GM10266 (cell line): Measurements from ENCODE around the gene ZCCHC24.

Experiments
- DNase-seq: peaks from one replicate; pipeline ENCODE4 v3.0.0; 2012; ENCODE audit errors: extremely low spot score
- TF ChIP-seq, protein P1 (sequence below): IDR thresholded peaks from 2 replicates; pipeline ENCODE4 v1.5.1; 2012; ENCODE audit warnings: mild to moderate bottlenecking, low read depth; ENCODE audit not compliant: control insufficient read depth, insufficient read depth; ENCODE audit errors: missing control alignments

The ZCCHC24 gene

DNA sequence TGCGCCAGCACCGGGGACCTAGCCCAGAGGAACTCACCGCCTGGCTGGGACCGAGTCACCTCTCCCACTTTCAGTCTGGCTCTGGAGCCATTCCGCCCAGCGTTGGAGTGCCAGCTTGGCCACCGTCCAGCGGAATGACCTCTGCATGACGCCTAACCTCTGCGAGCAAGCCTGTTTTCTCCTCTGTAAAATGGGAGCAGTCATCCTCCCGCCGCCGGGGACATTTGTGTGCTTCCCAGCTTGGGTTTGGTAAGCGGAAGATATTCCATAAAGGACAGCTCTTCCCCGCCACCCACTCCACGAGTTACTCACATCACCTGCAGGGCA is 1.3 kb upstream of the ZCCHC24 start:
- no peak for DNase-seq
- TF ChIP-seq, protein P1, sequence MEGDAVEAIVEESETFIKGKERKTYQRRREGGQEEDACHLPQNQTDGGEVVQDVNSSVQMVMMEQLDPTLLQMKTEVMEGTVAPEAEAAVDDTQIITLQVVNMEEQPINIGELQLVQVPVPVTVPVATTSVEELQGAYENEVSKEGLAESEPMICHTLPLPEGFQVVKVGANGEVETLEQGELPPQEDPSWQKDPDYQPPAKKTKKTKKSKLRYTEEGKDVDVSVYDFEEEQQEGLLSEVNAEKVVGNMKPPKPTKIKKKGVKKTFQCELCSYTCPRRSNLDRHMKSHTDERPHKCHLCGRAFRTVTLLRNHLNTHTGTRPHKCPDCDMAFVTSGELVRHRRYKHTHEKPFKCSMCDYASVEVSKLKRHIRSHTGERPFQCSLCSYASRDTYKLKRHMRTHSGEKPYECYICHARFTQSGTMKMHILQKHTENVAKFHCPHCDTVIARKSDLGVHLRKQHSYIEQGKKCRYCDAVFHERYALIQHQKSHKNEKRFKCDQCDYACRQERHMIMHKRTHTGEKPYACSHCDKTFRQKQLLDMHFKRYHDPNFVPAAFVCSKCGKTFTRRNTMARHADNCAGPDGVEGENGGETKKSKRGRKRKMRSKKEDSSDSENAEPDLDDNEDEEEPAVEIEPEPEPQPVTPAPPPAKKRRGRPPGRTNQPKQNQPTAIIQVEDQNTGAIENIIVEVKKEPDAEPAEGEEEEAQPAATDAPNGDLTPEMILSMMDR = no peak

DNA sequence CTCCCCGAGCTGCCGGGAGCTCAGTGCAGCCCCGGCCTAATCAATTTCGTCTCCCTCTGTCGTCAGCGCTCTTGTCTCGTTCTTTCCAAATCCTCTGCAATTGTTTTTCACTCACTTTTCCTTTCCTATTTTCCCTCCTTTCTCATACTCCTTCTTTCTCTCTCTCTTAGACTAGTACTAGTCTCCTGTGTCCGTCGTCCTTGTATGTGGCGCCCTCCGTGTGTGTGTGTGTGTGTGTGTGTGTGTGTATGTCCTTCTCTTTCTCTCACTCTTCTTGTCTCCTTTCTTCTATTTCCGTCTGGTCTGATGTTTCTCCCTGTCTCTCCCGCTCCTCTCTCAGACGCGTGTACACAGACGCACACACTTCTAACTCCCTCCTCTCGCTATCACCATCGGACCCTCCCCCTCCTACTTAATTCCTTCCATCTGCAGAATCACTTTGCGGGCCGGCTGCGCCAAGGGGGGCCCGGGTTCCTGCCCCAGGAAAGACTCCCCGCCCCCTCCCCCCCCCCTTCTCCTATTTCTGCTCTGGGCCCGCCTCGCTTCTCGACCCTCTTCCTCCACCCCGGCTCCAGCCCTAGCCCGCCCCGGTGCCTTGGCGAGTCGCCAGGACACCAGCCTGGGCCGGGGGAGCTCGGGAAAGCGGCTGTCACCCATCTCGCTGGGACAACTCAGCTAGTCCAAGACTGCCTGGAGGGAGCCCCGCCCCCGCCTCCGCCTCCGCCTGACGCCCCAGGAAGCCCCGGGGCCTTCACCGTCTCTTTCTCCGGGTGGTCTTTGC is 743 bp upstream of the ZCCHC24 start:
- TF ChIP-seq, protein P1 = no peak
- no peak for DNase-seq

DNA sequence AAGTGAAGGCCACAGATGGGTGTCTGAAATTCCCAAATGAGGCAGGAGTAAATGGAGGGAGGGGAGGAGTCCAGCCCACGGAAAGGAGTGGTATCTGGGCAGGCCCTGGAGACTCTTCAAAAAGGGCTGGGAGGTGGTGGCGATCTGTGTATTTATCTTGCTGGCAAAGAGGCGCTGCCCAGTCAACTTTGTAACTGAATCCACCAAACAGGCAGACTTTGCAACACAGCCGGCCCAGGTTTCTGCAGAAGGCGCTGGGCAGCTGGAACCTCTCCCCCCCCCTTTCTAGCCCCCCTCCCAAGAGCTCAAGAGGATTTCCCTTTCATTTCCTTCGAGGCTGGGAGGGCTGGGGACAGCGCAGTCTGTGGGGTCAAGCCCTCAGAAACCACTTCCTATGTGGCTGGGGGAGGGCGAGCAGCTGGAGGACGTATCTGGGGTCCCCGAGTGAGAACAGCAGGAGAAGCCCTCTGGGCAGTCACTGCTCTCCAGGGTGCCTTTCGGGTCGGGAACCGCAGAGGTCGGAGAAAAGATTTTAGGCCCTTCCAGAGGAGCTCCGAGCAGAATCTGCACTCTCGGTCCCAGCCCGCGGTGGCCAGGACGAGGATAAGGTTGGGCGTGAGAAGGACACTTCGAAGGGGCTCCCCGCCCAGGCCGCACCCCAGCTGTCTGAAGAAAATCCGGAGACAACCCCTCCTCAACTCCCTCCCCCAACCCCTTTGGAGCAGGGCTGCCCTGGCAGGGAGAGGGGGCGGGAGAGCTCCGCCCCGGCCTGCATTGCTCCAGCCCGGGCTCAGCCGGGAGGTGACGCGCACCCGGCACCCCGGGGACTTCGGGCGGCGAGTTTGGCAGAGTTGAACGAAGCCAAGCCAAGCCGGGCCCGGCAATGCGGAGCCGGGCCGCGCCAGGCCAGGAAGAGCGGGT is 965 bp downstream of the ZCCHC24 start:
- TF ChIP-seq, protein P1 = no peak
- peak; percentile 56 for DNase-seq

DNA sequence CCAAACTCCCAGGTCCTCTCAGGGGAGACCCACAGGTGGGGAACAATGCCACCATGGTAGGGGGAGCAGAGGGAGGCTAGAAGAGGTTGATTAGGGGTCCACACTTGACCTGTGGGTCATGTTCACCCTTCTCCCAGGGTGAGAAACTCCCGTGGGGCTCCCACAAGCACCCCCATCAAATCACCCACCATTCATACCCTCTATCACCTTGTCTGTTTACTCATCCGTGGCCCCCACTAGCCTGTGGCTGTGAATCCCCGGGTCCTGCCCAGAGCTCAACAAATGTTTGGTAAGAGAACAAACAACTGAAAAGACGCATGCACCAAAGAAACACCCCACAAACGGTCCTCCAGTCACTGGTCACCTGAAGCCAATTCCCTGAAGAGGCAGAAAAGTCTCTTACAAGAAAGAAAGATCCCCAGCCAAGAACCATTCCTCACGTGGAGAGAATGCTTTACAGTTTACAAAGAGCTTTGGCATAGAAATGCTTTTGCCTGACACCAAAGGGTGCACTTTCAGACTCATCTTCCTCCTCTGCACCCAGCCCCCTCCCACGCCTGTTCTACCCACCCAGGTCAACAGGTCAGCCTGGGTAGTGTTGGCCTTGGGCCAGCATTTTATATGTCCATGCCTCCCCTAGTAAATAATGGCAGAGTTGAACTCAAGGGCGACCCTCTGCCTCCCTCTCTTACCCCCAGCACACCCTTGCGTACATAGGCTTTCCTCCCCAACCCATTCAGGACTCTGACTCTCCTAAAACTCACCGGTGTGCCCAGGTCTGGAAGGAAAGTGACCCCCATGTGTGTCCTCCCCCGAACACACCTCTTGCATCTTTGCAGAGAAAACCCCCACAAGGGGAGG is 1.9 kb downstream of the ZCCHC24 start:
- DNase-seq = no peak
- TF ChIP-seq, protein P1 = no peak

DNA sequence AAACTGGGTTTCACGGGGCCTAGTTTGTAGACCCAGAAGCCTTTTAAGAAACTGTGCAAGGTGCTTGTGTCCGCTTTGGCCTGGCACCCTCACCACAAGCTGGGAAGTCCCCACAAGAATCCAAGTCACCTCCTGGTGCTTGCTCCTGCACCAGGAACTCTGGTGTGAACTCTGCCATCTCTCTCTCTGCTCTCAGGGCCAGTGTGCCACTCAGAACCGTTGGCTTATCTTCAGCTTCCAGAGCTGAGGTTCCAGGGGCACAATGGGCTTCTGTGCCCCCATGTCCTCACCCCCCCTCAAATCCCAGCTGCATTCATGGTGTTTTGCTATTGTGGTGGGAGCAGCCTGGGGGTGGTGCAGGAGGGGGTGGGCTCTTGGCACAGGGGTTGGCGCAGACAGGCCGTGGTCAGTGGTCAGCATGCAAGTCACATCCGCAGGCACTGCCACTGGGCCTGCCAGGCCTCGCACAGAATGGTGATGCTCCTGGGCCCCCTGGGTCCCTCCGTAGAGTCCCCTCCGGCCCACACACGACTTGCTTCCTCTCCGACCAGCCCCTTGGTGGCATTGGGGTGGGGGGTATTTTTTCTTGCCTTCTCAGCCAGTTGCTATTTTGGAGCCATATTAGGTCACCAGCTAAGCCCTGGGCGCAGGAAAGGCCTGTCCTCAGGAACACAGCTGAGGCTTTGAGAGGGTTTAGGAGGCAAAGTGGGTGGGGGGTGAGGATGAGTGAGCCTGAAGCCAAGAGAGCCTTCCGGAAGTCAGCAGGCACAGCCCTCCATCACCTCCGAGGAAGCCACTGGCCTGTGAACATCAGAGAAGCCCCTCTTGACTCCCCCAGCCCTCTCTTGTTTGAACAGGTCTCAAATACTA is 3.0 kb downstream of the ZCCHC24 start:
- no peak for DNase-seq
- TF ChIP-seq, protein P1 = no peak

DNA sequence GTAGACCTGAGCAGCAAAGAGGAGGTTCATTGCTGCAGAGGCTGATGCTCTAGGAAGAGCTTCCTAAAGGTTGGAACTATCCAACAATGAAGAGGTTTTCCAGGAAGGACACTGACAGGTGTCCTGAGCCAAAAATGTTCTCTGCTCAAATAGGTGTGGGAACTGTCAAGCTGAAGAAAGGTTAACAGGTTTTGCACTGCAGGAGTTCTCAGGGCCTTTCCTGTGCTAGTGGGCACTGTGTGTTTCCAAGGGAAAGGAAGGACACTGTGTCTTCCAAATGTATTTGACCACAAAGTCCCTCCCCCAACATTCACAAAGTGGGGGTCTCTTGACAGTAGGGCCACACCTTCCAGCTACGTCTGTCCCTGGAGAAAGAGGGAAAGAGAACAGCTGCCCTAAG is 4.0 kb downstream of the ZCCHC24 start:
- TF ChIP-seq, protein P1 = no peak

More for the DNA sequence above, 4.0 kb downstream of the ZCCHC24 start:
- no peak for DNase-seq
